Thyroid gland (tissue), 4 donors: ENCODE results near the gene PTPRZ1.

ENCODE experiments used
- POLR2A ChIP-seq, 2 donors: fragments of 450-650 bp; IDR thresholded peaks; one replicate each; pipeline ENCODE4 v1.6.1; 2017; ENCODE audit warnings: antibody characterized with exemption in 2 of 2, mild to moderate bottlenecking in 2 of 2, moderate library complexity in 1 of 2
- TF ChIP-seq, protein P1 (sequence below), 6 experiments: fragments of 200-600 bp in 3 of 6; fragments of 450-650 bp in 3 of 6; sonication (generic) in 3 of 6; IDR thresholded peaks; one replicate each; pipeline ENCODE4 v1.5.1; 2016 to 2019; ENCODE audit warnings: antibody characterized with exemption in 6 of 6, mild to moderate bottlenecking in 2 of 6, inconsistent platforms in 1 of 6, moderate library complexity in 1 of 6

DNA sequence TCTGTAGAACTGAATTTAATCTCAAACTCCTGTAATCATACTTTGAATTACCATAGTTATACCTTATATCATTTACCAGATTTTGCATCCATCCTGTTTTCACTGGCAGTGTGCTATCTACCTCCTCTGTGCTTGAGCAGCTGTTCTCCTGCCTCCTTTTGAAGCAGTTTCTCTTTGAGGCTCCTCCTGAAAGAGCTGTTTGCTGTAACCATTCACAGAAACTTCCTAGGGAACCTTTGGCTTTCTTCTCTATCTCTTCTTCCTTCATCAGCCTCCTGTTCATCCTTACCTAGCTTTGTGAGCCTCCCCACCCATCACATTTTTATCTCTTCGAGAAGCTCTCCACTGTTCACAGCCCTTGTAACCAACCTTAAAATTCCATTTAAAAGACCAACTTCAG is 162.9 kb downstream of the PTPRZ1 start:
- no peak for TF ChIP-seq POLR2A (IDR thresholded peaks at IDR 0.05)
- TF ChIP-seq, protein P1, sequence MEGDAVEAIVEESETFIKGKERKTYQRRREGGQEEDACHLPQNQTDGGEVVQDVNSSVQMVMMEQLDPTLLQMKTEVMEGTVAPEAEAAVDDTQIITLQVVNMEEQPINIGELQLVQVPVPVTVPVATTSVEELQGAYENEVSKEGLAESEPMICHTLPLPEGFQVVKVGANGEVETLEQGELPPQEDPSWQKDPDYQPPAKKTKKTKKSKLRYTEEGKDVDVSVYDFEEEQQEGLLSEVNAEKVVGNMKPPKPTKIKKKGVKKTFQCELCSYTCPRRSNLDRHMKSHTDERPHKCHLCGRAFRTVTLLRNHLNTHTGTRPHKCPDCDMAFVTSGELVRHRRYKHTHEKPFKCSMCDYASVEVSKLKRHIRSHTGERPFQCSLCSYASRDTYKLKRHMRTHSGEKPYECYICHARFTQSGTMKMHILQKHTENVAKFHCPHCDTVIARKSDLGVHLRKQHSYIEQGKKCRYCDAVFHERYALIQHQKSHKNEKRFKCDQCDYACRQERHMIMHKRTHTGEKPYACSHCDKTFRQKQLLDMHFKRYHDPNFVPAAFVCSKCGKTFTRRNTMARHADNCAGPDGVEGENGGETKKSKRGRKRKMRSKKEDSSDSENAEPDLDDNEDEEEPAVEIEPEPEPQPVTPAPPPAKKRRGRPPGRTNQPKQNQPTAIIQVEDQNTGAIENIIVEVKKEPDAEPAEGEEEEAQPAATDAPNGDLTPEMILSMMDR (IDR thresholded peaks at IDR 0.05), result no peak
